ENCODE measurements around the gene GNAQ. TPM values are rescaled to one million over a fixed set of nuclear protein-coding genes. Genes with fewer than 3 reads are reported as not detected.

The GNAQ gene
- total and polyA plus RNA-seq, 2 experiments from 2014 or later = 21.1 to 43.1 TPM

DNA sequence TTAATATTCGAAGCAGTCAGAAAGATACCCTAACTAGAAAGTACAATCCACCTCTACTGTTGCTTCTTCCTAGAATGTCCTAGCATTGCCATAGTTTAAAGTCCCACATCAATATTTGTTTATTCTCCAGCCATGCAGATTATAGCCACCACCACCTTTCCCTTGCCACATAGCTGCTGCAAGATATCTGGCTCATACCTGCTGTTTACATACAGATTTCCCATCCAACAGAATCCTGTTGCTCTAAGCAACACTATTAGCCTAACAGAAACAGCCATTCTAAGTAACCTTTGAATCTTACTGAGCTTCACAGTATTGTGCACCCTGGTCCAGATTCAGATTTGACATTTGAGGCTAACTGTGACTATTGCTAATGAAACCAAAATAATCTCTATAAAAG lies 45.6 kb downstream of the GNAQ start:
- Histone ChIP-seq H3K4me1 (ENCODE audit: insufficient read depth) (no peaks in the 10 kb centered on the region), H4K20me1 (replicated peaks; ENCODE audit: insufficient read depth) (peaks cover 10% of the 10 kb centered on the region; the same call in 1 of the 2 replicates), H3F3A (replicated peaks; ENCODE audit: low read depth) (0 out of 2 replicates have a peak, but pooled peaks cover 3% of the 10 kb centered on the region), H3K79me2 (replicated peaks; ENCODE audit: insufficient read depth) (peaks cover 74% of the 10 kb centered on the region), H3K36me3 (ENCODE audit: insufficient read depth) (no peaks in the 10 kb centered on the region), H3K9me2 (ENCODE audit: insufficient read depth) (no peaks in the 10 kb centered on the region), H3K4me3 (no peak overlapping the region), H3K4me2 (no peak overlapping the region), H3K27ac (ENCODE audit: low read depth) (no peak overlapping the region), H2AFZ (no peak overlapping the region), H3K27me3 (ENCODE audit: insufficient read depth) (no peaks in the 10 kb centered on the region)
- TF ChIP-seq, protein P1, sequence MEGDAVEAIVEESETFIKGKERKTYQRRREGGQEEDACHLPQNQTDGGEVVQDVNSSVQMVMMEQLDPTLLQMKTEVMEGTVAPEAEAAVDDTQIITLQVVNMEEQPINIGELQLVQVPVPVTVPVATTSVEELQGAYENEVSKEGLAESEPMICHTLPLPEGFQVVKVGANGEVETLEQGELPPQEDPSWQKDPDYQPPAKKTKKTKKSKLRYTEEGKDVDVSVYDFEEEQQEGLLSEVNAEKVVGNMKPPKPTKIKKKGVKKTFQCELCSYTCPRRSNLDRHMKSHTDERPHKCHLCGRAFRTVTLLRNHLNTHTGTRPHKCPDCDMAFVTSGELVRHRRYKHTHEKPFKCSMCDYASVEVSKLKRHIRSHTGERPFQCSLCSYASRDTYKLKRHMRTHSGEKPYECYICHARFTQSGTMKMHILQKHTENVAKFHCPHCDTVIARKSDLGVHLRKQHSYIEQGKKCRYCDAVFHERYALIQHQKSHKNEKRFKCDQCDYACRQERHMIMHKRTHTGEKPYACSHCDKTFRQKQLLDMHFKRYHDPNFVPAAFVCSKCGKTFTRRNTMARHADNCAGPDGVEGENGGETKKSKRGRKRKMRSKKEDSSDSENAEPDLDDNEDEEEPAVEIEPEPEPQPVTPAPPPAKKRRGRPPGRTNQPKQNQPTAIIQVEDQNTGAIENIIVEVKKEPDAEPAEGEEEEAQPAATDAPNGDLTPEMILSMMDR (conservative IDR thresholded peaks at IDR 0.05; ENCODE audit: low read depth in 2 of 2) = no peak
- TF ChIP-seq, protein P2, sequence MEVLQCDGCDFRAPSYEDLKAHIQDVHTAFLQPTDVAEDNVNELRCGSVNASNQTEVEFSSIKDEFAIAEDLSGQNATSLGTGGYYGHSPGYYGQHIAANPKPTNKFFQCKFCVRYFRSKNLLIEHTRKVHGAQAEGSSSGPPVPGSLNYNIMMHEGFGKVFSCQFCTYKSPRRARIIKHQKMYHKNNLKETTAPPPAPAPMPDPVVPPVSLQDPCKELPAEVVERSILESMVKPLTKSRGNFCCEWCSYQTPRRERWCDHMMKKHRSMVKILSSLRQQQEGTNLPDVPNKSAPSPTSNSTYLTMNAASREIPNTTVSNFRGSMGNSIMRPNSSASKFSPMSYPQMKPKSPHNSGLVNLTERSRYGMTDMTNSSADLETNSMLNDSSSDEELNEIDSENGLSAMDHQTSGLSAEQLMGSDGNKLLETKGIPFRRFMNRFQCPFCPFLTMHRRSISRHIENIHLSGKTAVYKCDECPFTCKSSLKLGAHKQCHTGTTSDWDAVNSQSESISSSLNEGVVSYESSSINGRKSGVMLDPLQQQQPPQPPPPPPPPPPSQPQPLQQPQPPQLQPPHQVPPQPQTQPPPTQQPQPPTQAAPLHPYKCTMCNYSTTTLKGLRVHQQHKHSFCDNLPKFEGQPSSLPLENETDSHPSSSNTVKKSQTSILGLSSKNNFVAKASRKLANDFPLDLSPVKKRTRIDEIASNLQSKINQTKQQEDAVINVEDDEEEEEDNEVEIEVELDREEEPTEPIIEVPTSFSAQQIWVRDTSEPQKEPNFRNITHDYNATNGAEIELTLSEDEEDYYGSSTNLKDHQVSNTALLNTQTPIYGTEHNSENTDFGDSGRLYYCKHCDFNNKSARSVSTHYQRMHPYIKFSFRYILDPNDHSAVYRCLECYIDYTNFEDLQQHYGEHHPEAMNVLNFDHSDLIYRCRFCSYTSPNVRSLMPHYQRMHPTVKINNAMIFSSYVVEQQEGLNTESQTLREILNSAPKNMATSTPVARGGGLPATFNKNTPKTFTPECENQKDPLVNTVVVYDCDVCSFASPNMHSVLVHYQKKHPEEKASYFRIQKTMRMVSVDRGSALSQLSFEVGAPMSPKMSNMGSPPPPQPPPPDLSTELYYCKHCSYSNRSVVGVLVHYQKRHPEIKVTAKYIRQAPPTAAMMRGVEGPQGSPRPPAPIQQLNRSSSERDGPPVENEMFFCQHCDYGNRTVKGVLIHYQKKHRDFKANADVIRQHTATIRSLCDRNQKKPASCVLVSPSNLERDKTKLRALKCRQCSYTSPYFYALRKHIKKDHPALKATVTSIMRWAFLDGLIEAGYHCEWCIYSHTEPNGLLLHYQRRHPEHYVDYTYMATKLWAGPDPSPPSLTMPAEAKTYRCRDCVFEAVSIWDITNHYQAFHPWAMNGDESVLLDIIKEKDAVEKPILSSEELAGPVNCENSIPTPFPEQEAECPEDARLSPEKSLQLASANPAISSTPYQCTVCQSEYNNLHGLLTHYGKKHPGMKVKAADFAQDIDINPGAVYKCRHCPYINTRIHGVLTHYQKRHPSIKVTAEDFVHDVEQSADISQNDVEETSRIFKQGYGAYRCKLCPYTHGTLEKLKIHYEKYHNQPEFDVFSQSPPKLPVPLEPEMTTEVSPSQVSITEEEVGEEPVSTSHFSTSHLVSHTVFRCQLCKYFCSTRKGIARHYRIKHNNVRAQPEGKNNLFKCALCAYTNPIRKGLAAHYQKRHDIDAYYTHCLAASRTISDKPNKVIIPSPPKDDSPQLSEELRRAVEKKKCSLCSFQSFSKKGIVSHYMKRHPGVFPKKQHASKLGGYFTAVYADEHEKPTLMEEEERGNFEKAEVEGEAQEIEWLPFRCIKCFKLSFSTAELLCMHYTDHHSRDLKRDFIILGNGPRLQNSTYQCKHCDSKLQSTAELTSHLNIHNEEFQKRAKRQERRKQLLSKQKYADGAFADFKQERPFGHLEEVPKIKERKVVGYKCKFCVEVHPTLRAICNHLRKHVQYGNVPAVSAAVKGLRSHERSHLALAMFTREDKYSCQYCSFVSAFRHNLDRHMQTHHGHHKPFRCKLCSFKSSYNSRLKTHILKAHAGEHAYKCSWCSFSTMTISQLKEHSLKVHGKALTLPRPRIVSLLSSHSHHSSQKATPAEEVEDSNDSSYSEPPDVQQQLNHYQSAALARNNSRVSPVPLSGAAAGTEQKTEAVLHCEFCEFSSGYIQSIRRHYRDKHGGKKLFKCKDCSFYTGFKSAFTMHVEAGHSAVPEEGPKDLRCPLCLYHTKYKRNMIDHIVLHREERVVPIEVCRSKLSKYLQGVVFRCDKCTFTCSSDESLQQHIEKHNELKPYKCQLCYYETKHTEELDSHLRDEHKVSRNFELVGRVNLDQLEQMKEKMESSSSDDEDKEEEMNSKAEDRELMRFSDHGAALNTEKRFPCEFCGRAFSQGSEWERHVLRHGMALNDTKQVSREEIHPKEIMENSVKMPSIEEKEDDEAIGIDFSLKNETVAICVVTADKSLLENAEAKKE (CRISPR knock-in tag; IDR thresholded peaks at IDR 0.05) = no peak
- TF ChIP-seq EZH2phosphoT487 (IDR thresholded peaks at IDR 0.05; ENCODE audit: unreplicated experiment) (no peak), ZNF114 (CRISPR knock-in tag; IDR thresholded peaks at IDR 0.05) (no peak), CREB1 (CRISPR knock-in tag; IDR thresholded peaks at IDR 0.05; ENCODE audit: low read depth) (no peak), NANOG (IDR thresholded peaks at IDR 0.05; ENCODE audit: borderline replicate concordance) (no peak), STAT1 (IDR thresholded peaks at IDR 0.05; ENCODE audit: unreplicated experiment) (no peak), JUNB (IDR thresholded peaks at IDR 0.05; ENCODE audit: unreplicated experiment) (no peak), ZNF331 (CRISPR knock-in tag; IDR thresholded peaks at IDR 0.05; ENCODE audit: low read depth) (no peak), POLR2AphosphoS5 (IDR thresholded peaks at IDR 0.05; ENCODE audit: low read depth) (no peak), EZH2 (IDR thresholded peaks at IDR 0.05; ENCODE audit: low read depth, unreplicated experiment) (no peak)
- TF ChIP-seq, protein P3, sequence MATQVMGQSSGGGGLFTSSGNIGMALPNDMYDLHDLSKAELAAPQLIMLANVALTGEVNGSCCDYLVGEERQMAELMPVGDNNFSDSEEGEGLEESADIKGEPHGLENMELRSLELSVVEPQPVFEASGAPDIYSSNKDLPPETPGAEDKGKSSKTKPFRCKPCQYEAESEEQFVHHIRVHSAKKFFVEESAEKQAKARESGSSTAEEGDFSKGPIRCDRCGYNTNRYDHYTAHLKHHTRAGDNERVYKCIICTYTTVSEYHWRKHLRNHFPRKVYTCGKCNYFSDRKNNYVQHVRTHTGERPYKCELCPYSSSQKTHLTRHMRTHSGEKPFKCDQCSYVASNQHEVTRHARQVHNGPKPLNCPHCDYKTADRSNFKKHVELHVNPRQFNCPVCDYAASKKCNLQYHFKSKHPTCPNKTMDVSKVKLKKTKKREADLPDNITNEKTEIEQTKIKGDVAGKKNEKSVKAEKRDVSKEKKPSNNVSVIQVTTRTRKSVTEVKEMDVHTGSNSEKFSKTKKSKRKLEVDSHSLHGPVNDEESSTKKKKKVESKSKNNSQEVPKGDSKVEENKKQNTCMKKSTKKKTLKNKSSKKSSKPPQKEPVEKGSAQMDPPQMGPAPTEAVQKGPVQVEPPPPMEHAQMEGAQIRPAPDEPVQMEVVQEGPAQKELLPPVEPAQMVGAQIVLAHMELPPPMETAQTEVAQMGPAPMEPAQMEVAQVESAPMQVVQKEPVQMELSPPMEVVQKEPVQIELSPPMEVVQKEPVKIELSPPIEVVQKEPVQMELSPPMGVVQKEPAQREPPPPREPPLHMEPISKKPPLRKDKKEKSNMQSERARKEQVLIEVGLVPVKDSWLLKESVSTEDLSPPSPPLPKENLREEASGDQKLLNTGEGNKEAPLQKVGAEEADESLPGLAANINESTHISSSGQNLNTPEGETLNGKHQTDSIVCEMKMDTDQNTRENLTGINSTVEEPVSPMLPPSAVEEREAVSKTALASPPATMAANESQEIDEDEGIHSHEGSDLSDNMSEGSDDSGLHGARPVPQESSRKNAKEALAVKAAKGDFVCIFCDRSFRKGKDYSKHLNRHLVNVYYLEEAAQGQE (IDR thresholded peaks at IDR 0.05; ENCODE audit: unreplicated experiment) = no peak
- TF ChIP-seq, protein P4, sequence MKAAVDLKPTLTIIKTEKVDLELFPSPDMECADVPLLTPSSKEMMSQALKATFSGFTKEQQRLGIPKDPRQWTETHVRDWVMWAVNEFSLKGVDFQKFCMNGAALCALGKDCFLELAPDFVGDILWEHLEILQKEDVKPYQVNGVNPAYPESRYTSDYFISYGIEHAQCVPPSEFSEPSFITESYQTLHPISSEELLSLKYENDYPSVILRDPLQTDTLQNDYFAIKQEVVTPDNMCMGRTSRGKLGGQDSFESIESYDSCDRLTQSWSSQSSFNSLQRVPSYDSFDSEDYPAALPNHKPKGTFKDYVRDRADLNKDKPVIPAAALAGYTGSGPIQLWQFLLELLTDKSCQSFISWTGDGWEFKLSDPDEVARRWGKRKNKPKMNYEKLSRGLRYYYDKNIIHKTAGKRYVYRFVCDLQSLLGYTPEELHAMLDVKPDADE (IDR thresholded peaks at IDR 0.05) = no peak
- Mint-ChIP-seq H3K9me3 (no peaks in the 10 kb centered on the region), H3K27ac (no peak overlapping the region), H3K36me3 (ENCODE audit: low read depth) (peaks cover 3% of the 10 kb centered on the region; the same call in 1 of the 3 replicates), H3K4me3 (no peak overlapping the region), H3K4me1 (peaks cover 29% of the 10 kb centered on the region), H3K27me3 (ENCODE audit: insufficient read depth, low read depth, poor library complexity) (peaks cover 4% of the 10 kb centered on the region)
- no peak for ATAC-seq
- DNase-seq (ENCODE audit: low spot score) = no peak
